WTC11 (cell line): ENCODE measurements around the gene AMELY.

ENCODE experiments used
- CBFB ChIP-seq: sonication (generic); formaldehyde crosslinking; IDR thresholded peaks from 2 replicates; pipeline ENCODE4 v1.8.1; 2022; ENCODE audit warnings: mild to moderate bottlenecking, low read depth, missing genetic modification reagents
- CREB1 ChIP-seq: sonication (generic); formaldehyde crosslinking; IDR thresholded peaks from 2 replicates; pipeline ENCODE4 v1.8.0; 2023; ENCODE audit warnings: mild to moderate bottlenecking, missing genetic modification reagents
- CTCF ChIP-seq: fragments of 200-600 bp; IDR thresholded peaks from 2 replicates; pipeline ENCODE4 v1.8.0; 2022; ENCODE audit warnings: antibody characterized with exemption
- FOXJ3 ChIP-seq: sonication (generic); formaldehyde crosslinking; IDR thresholded peaks from 2 replicates; pipeline ENCODE4 v1.9.0; 2021; ENCODE audit warnings: missing genetic modification reagents, mild to moderate bottlenecking, borderline replicate concordance
- NR2C2 ChIP-seq: sonication (generic); formaldehyde crosslinking; IDR thresholded peaks from 2 replicates; pipeline ENCODE4 v1.8.0; 2022; ENCODE audit warnings: mild to moderate bottlenecking, missing genetic modification reagents
- SP1 ChIP-seq: sonication (generic); formaldehyde crosslinking; conservative IDR thresholded peaks from 2 replicates; pipeline ENCODE4 v1.8.1; 2022; ENCODE audit warnings: missing genetic modification reagents
- USF2 ChIP-seq: sonication (generic); formaldehyde crosslinking; IDR thresholded peaks from 2 replicates; pipeline ENCODE4 v1.8.1; 2023; ENCODE audit warnings: mild to moderate bottlenecking, missing genetic modification reagents, moderate library complexity
- ZBTB21 ChIP-seq: sonication (generic); formaldehyde crosslinking; IDR thresholded peaks from 2 replicates; pipeline ENCODE4 v1.8.1; 2023; ENCODE audit warnings: mild to moderate bottlenecking, missing genetic modification reagents, borderline replicate concordance
- ZBTB43 ChIP-seq: sonication (generic); formaldehyde crosslinking; IDR thresholded peaks from 2 replicates; pipeline ENCODE4 v1.8.1; 2023; ENCODE audit warnings: mild to moderate bottlenecking, missing genetic modification reagents
- ZNF232 ChIP-seq: sonication (generic); formaldehyde crosslinking; IDR thresholded peaks from 2 replicates; pipeline ENCODE4 v1.8.0; 2022; ENCODE audit warnings: mild to moderate bottlenecking, missing genetic modification reagents
- ZNF263 ChIP-seq: sonication (generic); formaldehyde crosslinking; IDR thresholded peaks from 2 replicates; pipeline ENCODE4 v1.8.1; 2022; ENCODE audit warnings: low read depth, mild to moderate bottlenecking, moderate library complexity, missing genetic modification reagents
- TF ChIP-seq, protein P1 (sequence below): sonication (generic); formaldehyde crosslinking; IDR thresholded peaks from 2 replicates; pipeline ENCODE4 v1.8.1; 2023; ENCODE audit warnings: mild to moderate bottlenecking, missing genetic modification reagents, borderline replicate concordance
- TF ChIP-seq, protein P2 (sequence below): sonication (generic); formaldehyde crosslinking; IDR thresholded peaks from 2 replicates; pipeline ENCODE4 v1.8.1; 2023; ENCODE audit warnings: mild to moderate bottlenecking, moderate library complexity, missing genetic modification reagents
- TF ChIP-seq, protein P3 (sequence below): sonication (generic); formaldehyde crosslinking; IDR thresholded peaks from 2 replicates; pipeline ENCODE4 v1.8.0; 2022; ENCODE audit warnings: mild to moderate bottlenecking, missing genetic modification reagents

DNA sequence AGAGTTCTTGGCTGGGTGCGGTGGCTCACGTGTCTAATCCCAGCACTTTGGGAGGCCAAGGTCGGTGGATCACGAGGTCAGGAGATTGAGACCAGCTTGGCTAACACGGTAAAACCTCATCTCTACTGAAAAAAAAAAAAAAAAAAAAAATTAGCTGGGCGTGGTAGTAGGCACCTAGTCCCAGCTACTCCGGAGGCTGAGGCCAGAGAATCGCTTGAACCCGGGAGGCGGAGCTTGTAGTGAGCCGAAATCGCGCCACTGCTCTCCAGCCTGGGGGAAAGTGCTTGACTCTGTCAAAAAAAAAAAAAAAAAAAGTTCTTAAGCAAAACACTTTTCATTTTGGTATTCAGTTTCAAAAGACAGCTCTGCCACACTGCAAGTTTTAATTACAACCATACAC, 36.8 kb upstream of the AMELY start:
- TF ChIP-seq CBFB (CRISPR knock-in tag) (no peak), NR2C2 (CRISPR knock-in tag) (no peak), CTCF (no peak), USF2 (CRISPR knock-in tag) (no peak), ZNF232 (CRISPR knock-in tag) (no peak), ZBTB21 (CRISPR knock-in tag) (no peak), CREB1 (CRISPR knock-in tag) (no peak), FOXJ3 (CRISPR knock-in tag) (no peak), ZNF263 (CRISPR knock-in tag) (no peak), ZBTB43 (no peak), SP1 (CRISPR knock-in tag) (no peak)
- TF ChIP-seq, protein P1, sequence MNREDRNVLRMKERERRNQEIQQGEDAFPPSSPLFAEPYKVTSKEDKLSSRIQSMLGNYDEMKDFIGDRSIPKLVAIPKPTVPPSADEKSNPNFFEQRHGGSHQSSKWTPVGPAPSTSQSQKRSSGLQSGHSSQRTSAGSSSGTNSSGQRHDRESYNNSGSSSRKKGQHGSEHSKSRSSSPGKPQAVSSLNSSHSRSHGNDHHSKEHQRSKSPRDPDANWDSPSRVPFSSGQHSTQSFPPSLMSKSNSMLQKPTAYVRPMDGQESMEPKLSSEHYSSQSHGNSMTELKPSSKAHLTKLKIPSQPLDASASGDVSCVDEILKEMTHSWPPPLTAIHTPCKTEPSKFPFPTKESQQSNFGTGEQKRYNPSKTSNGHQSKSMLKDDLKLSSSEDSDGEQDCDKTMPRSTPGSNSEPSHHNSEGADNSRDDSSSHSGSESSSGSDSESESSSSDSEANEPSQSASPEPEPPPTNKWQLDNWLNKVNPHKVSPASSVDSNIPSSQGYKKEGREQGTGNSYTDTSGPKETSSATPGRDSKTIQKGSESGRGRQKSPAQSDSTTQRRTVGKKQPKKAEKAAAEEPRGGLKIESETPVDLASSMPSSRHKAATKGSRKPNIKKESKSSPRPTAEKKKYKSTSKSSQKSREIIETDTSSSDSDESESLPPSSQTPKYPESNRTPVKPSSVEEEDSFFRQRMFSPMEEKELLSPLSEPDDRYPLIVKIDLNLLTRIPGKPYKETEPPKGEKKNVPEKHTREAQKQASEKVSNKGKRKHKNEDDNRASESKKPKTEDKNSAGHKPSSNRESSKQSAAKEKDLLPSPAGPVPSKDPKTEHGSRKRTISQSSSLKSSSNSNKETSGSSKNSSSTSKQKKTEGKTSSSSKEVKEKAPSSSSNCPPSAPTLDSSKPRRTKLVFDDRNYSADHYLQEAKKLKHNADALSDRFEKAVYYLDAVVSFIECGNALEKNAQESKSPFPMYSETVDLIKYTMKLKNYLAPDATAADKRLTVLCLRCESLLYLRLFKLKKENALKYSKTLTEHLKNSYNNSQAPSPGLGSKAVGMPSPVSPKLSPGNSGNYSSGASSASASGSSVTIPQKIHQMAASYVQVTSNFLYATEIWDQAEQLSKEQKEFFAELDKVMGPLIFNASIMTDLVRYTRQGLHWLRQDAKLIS (CRISPR knock-in tag): no peak
- TF ChIP-seq, protein P2, sequence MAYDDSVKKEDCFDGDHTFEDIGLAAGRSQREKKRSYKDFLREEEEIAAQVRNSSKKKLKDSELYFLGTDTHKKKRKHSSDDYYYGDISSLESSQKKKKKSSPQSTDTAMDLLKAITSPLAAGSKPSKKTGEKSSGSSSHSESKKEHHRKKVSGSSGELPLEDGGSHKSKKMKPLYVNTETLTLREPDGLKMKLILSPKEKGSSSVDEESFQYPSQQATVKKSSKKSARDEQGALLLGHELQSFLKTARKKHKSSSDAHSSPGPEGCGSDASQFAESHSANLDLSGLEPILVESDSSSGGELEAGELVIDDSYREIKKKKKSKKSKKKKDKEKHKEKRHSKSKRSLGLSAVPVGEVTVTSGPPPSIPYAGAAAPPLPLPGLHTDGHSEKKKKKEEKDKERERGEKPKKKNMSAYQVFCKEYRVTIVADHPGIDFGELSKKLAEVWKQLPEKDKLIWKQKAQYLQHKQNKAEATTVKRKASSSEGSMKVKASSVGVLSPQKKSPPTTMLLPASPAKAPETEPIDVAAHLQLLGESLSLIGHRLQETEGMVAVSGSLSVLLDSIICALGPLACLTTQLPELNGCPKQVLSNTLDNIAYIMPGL: no peak
- TF ChIP-seq, protein P3, sequence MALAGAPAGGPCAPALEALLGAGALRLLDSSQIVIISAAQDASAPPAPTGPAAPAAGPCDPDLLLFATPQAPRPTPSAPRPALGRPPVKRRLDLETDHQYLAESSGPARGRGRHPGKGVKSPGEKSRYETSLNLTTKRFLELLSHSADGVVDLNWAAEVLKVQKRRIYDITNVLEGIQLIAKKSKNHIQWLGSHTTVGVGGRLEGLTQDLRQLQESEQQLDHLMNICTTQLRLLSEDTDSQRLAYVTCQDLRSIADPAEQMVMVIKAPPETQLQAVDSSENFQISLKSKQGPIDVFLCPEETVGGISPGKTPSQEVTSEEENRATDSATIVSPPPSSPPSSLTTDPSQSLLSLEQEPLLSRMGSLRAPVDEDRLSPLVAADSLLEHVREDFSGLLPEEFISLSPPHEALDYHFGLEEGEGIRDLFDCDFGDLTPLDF (CRISPR knock-in tag): no peak
